H9 (cell line): Measurements from ENCODE around the gene NPTXR. TPM values are rescaled to one million over a fixed set of nuclear protein-coding genes. Genes with fewer than 3 reads are reported as not detected.

Source experiments
- DNase-seq: peaks from one replicate; pipeline ENCODE4 v3.0.0-alpha.2; 2017
- H2AFZ ChIP-seq: one replicate; pipeline ENCODE4 v1.6.1; 2013; ENCODE audit warnings: mild to moderate bottlenecking, low read length, control low read depth, moderate library complexity
- H2AK5ac ChIP-seq: 2 replicates; pipeline ENCODE4 v1.6.1; 2013; ENCODE audit warnings: low read length, control low read depth, mixed read lengths; ENCODE audit not compliant: insufficient read length
- H2BK120ac ChIP-seq: one replicate; pipeline ENCODE4 v1.6.1; 2013; ENCODE audit warnings: low read depth, mild to moderate bottlenecking, low read length, control low read depth, inconsistent platforms; ENCODE audit not compliant: poor library complexity, severe bottlenecking
- H2BK12ac ChIP-seq: 2 replicates; pipeline ENCODE4 v1.6.1; 2013; ENCODE audit warnings: low read length, control low read depth, mixed read lengths, low read depth; ENCODE audit not compliant: insufficient read length
- H2BK15ac ChIP-seq: 2 replicates; pipeline ENCODE4 v1.6.1; 2013; ENCODE audit warnings: low read depth, low read length, control low read depth
- H2BK20ac ChIP-seq: one replicate; pipeline ENCODE4 v1.6.1; 2013; ENCODE audit warnings: low read depth, mild to moderate bottlenecking, low read length, control low read depth, inconsistent platforms; ENCODE audit not compliant: poor library complexity, severe bottlenecking
- H2BK5ac ChIP-seq: 2 replicates; pipeline ENCODE4 v1.6.1; 2013; ENCODE audit warnings: low read length, control low read depth, mixed read lengths; ENCODE audit not compliant: insufficient read length
- H3K14ac ChIP-seq: 2 replicates; pipeline ENCODE4 v1.6.1; 2013; ENCODE audit warnings: low read length, control low read depth; ENCODE audit not compliant: insufficient read depth
- H3K18ac ChIP-seq: 2 replicates; pipeline ENCODE4 v1.6.1; 2013; ENCODE audit warnings: low read depth, mild to moderate bottlenecking, mixed read lengths, low read length, control low read depth; ENCODE audit not compliant: insufficient read length
- H3K23ac ChIP-seq: 2 replicates; pipeline ENCODE4 v1.6.1; 2013; ENCODE audit warnings: low read length, control low read depth, mixed read lengths, low read depth; ENCODE audit not compliant: insufficient read length
- H3K23me2 ChIP-seq: 2 replicates; pipeline ENCODE4 v1.6.1; 2013; ENCODE audit warnings: low read depth, mild to moderate bottlenecking, mixed read lengths, low read length, control low read depth; ENCODE audit not compliant: insufficient read length, poor library complexity, severe bottlenecking
- H3K27ac ChIP-seq: 2 replicates; pipeline ENCODE4 v1.5.1; 2013; ENCODE audit warnings: low read length, control low read depth, mixed read lengths, low read depth; ENCODE audit not compliant: insufficient read length
- H3K27me3 ChIP-seq: 2 replicates; pipeline ENCODE4 v1.6.1; 2013; ENCODE audit warnings: low read length, control low read depth, inconsistent platforms; ENCODE audit not compliant: insufficient read depth
- H3K4ac ChIP-seq: 2 replicates; pipeline ENCODE4 v1.6.1; 2013; ENCODE audit warnings: low read depth, mild to moderate bottlenecking, control low read depth, inconsistent platforms, low read length, moderate library complexity
- H3K4me1 ChIP-seq: 2 replicates; pipeline ENCODE4 v1.6.1; 2013; ENCODE audit warnings: low read length, control low read depth, inconsistent platforms; ENCODE audit not compliant: insufficient read depth
- H3K4me2 ChIP-seq: 2 replicates; pipeline ENCODE4 v1.6.1; 2013; ENCODE audit warnings: low read length, control low read depth, mixed read lengths; ENCODE audit not compliant: insufficient read length, insufficient read depth
- H3K56ac ChIP-seq: 2 replicates; pipeline ENCODE4 v1.6.1; 2013; ENCODE audit warnings: low read depth, mild to moderate bottlenecking, mixed read lengths, low read length, control low read depth; ENCODE audit not compliant: insufficient read length
- H3K79me1 ChIP-seq: 2 replicates; pipeline ENCODE4 v1.6.1; 2013; ENCODE audit warnings: low read depth, mild to moderate bottlenecking, moderate library complexity, low read length, control low read depth, inconsistent platforms; ENCODE audit not compliant: insufficient read depth, poor library complexity, severe bottlenecking
- H3K79me2 ChIP-seq: 2 replicates; pipeline ENCODE4 v1.6.1; 2013; ENCODE audit warnings: low read length, control low read depth, inconsistent platforms; ENCODE audit not compliant: insufficient read depth
- H3K9ac ChIP-seq: 2 replicates; pipeline ENCODE4 v1.6.1; 2013; ENCODE audit warnings: low read length, control low read depth, mixed read lengths; ENCODE audit not compliant: insufficient read length; ENCODE audit errors: extremely low read depth
- H3K9me3 ChIP-seq: one replicate; pipeline ENCODE4 v1.6.1; 2013; ENCODE audit warnings: low read depth, low read length, inconsistent platforms; ENCODE audit not compliant: control insufficient read depth
- H3T11ph ChIP-seq: one replicate; pipeline ENCODE4 v1.6.1; 2013; ENCODE audit warnings: mild to moderate bottlenecking, low read length, control low read depth, inconsistent platforms
- H4K20me1 ChIP-seq: one replicate; pipeline ENCODE4 v1.6.1; 2013; ENCODE audit not compliant: control insufficient read depth, insufficient read length, insufficient read depth
- H4K5ac ChIP-seq: 2 replicates; pipeline ENCODE4 v1.6.1; 2013; ENCODE audit warnings: low read depth, mild to moderate bottlenecking, mixed read lengths, low read length, control low read depth; ENCODE audit not compliant: insufficient read length
- H4K8ac ChIP-seq: replicated peaks from 2 replicates; pipeline ENCODE4 v1.6.1; 2013; ENCODE audit warnings: low read length, control low read depth, mixed read lengths, low read depth; ENCODE audit not compliant: insufficient read length
- H4K91ac ChIP-seq: 2 replicates; pipeline ENCODE4 v1.6.1; 2013; ENCODE audit warnings: low read depth, mild to moderate bottlenecking, moderate library complexity, mixed read lengths, low read length, control low read depth; ENCODE audit not compliant: insufficient read length
- H3K27ac Mint-ChIP-seq, 3 experiments: 2 replicates in 2 of 3; 3 replicates in 1 of 3; pipeline ENCODE4 v1.8.0; 2020 to 2021; ENCODE audit warnings: mixed read lengths in 3 of 3, mild to moderate bottlenecking in 1 of 3, moderate library complexity in 1 of 3
- H3K27me3 Mint-ChIP-seq: 2 replicates; pipeline ENCODE4 v1.8.0; 2021; ENCODE audit warnings: low read depth, mild to moderate bottlenecking, moderate library complexity, mixed read lengths
- H3K36me3 Mint-ChIP-seq, 3 experiments: 2 replicates in 2 of 3; 3 replicates in 1 of 3; pipeline ENCODE4 v1.8.0; 2020 to 2021; ENCODE audit warnings: low read depth in 3 of 3, mixed read lengths in 3 of 3; ENCODE audit not compliant: insufficient read depth in 1 of 3
- H3K4me1 Mint-ChIP-seq, 2 experiments: 2 replicates each; pipeline ENCODE4 v1.8.0; 2020; ENCODE audit warnings: mixed read lengths in 2 of 2
- H3K4me3 Mint-ChIP-seq, 2 experiments: 2 replicates in 1 of 2; 3 replicates in 1 of 2; pipeline ENCODE4 v1.8.0; 2020 to 2021; ENCODE audit warnings: mild to moderate bottlenecking in 2 of 2, mixed read lengths in 2 of 2, moderate library complexity in 1 of 2
- H3K9me3 Mint-ChIP-seq, 2 experiments: 2 replicates in 1 of 2; 3 replicates in 1 of 2; pipeline ENCODE4 v1.8.0; 2020; ENCODE audit warnings: mild to moderate bottlenecking in 2 of 2, mixed read lengths in 2 of 2, moderate library complexity in 1 of 2
- WGBS: extraction: QIAGEN DNeasy Blood & Tissue Kit; methylation state at CpG from one replicate; pipeline ENCODE4 v1.1.7; 2013; ENCODE audit warnings: missing lambda C conversion rate, low lambda C conversion rate, mixed read lengths; ENCODE audit not compliant: insufficient read length; ENCODE audit errors: extremely low coverage; 5-methylcytosine and 5-hydroxymethylcytosine counted together
- total RNA-seq: library from RNA; stranded (reverse); gene quantifications from 2 replicates; pipeline ENCODE4 v1.2.1, GENCODE V29; 2021
- TF ChIP-seq, protein P1 (sequence below): fragments of 200-600 bp; sonication (generic); conservative IDR thresholded peaks from 3 replicates; pipeline ENCODE4 v1.8.0; 2021; ENCODE audit warnings: antibody characterized with exemption, mild to moderate bottlenecking

The NPTXR gene
- total RNA-seq, 1 experiment from 2014 or later, result 8.1 TPM

DNA sequence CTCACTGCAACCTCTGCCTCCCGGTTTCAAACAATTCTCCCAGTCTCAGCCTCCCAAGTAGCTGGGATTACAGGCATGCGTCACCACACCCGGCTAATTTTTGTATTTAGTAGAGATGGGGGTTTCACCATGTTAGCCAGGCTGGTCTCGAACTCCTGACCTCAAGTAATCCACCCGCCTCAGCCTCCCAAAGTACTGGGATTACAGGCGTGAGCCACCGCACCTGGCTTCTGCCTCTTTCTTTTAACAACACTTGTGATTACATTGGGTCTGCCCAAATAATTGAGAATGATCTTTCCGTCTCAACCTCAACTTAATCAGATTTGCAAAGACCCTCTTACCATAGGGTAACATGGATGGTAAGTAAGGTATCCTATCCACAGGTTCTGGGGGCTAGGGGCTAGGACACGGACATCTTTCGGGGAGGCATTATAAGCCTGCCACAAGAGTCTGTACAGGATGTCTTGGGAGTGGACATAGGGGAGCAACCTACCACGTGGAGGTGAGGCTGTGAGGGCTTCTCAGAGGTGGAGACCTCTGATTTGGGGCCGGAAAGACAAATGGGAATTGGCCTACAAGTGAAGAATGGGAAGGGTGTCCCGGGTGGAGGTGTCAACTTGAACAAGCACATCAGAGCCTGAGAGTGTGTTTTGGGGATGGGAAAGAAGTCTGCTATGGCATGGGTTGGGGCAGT, 30.8 kb upstream of the NPTXR start:
- no peak overlapping the region for H3K14ac ChIP-seq
- H3K18ac ChIP-seq, result no peak overlapping the region
- no peak overlapping the region for H2BK20ac ChIP-seq
- no peak overlapping the region for H3T11ph ChIP-seq
- H3K23me2 ChIP-seq, result peaks cover 11% of the 10 kb centered on the region
- H3K4me1 Mint-ChIP-seq, result peaks cover 31 to 34% of the 10 kb centered on the region in 2 experiments
- peak overlapping the region in 1 of 2 experiments; percentile 55; a peak in 1 of 5 replicates for H3K4me3 Mint-ChIP-seq
- H3K79me1 ChIP-seq, result peaks cover 5% of the 10 kb centered on the region
- H4K5ac ChIP-seq, result no peak overlapping the region
- H2BK12ac ChIP-seq, result no peak overlapping the region
- no peak overlapping the region for H3K4me2 ChIP-seq
- TF ChIP-seq, protein P1, sequence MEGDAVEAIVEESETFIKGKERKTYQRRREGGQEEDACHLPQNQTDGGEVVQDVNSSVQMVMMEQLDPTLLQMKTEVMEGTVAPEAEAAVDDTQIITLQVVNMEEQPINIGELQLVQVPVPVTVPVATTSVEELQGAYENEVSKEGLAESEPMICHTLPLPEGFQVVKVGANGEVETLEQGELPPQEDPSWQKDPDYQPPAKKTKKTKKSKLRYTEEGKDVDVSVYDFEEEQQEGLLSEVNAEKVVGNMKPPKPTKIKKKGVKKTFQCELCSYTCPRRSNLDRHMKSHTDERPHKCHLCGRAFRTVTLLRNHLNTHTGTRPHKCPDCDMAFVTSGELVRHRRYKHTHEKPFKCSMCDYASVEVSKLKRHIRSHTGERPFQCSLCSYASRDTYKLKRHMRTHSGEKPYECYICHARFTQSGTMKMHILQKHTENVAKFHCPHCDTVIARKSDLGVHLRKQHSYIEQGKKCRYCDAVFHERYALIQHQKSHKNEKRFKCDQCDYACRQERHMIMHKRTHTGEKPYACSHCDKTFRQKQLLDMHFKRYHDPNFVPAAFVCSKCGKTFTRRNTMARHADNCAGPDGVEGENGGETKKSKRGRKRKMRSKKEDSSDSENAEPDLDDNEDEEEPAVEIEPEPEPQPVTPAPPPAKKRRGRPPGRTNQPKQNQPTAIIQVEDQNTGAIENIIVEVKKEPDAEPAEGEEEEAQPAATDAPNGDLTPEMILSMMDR, result no peak
- no peak overlapping the region for H2BK5ac ChIP-seq
- H3K27ac ChIP-seq, result no peak overlapping the region
- H4K20me1 ChIP-seq, result no peaks in the 10 kb centered on the region
- no peak overlapping the region for H2BK15ac ChIP-seq
- no peak overlapping the region for H4K91ac ChIP-seq
- no peak overlapping the region for H3K23ac ChIP-seq
- no peak overlapping the region for H3K9ac ChIP-seq
- no peak overlapping the region for H3K56ac ChIP-seq
- peaks cover 35% of the 10 kb centered on the region for H3K27me3 Mint-ChIP-seq
- WGBS, result no CpG with 5 or more reads among the region's 13 CpGs
- peaks cover 0 to 5% (median 5%) of the 10 kb centered on the region in 3 experiments; a peak in 6 of 7 replicates for H3K36me3 Mint-ChIP-seq
- no peak overlapping the region for H2AFZ ChIP-seq
- H3K27ac Mint-ChIP-seq, result no peak overlapping the region
- no peak for DNase-seq
- H3K4ac ChIP-seq, result no peak overlapping the region
- H4K8ac ChIP-seq, result no peak overlapping the region
- H3K79me2 ChIP-seq, result no peaks in the 10 kb centered on the region; the same call in 1 of the 2 replicates
- H2AK5ac ChIP-seq, result no peak overlapping the region
- H2BK120ac ChIP-seq, result no peak overlapping the region
- no peaks in the 10 kb centered on the region for H3K27me3 ChIP-seq
- H3K9me3 Mint-ChIP-seq, result no peaks in the 10 kb centered on the region; a peak in 1 of 5 replicates
- H3K4me1 ChIP-seq, result peaks cover 7% of the 10 kb centered on the region; the same call in 1 of the 2 replicates
- no peaks in the 10 kb centered on the region for H3K9me3 ChIP-seq
